Thoracic aorta endothelial cell (primary cell): ENCODE measurements around the gene PCSK6. TPM values are rescaled to one million over a fixed set of nuclear protein-coding genes. Genes with fewer than 3 reads are reported as not detected.

Experiments
- total RNA-seq: library from RNA; depleted of rRNA; stranded (reverse); fragments of >200 nt; gene quantifications from 2 replicates; pipeline ENCODE4 v1.2.3, GENCODE V29; 2012

PCSK6 gene
- total RNA-seq: 0.07 TPM in 1 of 2 replicates, not detected in the other

GRCh38 chr15:101489599-101490407 is at the start of gene PCSK6:
Gene PCSK6 (minus strand): TSS chr15:101489707. CDS start chr15:101489670, 37 bp downstream.

GRCh38 chr15:101294731-101295606 is 194.5 kb downstream of the PCSK6 start, which contains the start of gene SNRPA1:
Gene SNRPA1 (minus strand): TSS chr15:101295248. CDS start chr15:101295178, 70 bp downstream.

DNA sequence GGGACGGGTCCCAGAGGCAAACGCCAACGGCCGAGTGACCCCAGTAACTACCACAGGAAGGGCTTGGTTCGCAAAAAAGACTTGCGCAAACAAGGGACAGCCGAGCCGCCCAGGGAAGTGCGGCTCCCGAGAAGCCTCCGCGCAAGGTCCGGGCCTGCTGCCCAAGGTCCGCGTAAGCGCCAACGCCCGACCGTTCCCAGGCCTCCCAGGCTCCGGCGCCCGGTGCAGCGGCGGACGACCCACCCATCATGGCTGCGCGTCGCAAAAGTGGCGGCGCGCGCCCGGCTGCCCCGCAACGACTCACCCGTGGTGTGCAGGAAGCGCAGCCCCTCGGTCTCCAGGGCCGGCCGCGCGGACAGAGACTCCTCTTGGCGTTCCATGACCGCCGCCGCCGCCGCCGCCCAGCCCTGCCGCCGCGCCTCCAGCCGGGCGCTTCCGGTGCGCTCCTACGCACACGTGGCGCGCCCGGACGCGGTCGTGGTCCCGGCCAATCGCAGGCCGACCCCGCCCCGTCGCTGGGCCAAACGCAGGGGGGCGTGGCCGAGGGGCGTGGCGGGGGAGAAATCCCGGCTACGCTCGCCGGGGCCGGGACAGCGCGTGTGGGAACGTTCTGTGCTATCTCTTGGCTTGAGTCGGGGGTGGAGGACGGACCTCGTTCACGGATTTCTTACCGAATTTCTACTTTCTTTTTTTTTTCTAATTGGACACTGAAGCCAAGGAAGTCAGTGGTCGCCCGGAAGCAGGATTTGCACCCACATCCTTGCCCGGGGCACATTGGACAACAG is 212.3 kb downstream of the PCSK6 start, which contains the start of gene SELENOS:
Gene SELENOS (minus strand): TSS at position 448 of the 785 bp plus-strand sequence. CDS start 68 bp downstream, at position 380.

Other genes with a start within 250 kb of the PCSK6 start
- 61.0 and 65.2 TPM in 2 replicates for gene CHSY1, start 237.7 kb downstream of the PCSK6 start, total RNA-seq
- gene SELENOS, start 212.2 kb downstream of the PCSK6 start, total RNA-seq: 46.8 and 56.5 TPM in 2 replicates
- gene SNRPA1, start 194.5 kb downstream of the PCSK6 start, total RNA-seq: 41.2 and 44.8 TPM in 2 replicates
- gene TM2D3, start 162.7 kb upstream of the PCSK6 start, total RNA-seq: 33.0 and 39.6 TPM in 2 replicates
- gene TARS3, start 234.8 kb upstream of the PCSK6 start, total RNA-seq: 8.8 and 10.0 TPM in 2 replicates